Fibroblast of pulmonary artery (primary cell): ENCODE results near the gene KIF19.

Experiments used
- DNase-seq: peaks from one replicate; pipeline ENCODE4 v3.0.0-alpha.2; 2010; ENCODE audit warnings: low read depth
- H3K4me3 ChIP-seq: replicated peaks from 2 replicates; pipeline ENCODE4 v1.5.1; 2011; ENCODE audit warnings: low read depth, mild to moderate bottlenecking, control low read depth, low read length, moderate library complexity
- CTCF ChIP-seq: IDR thresholded peaks from 2 replicates; pipeline ENCODE4 v1.5.1; 2011; ENCODE audit warnings: mild to moderate bottlenecking, control low read depth, low read length, inconsistent platforms; ENCODE audit errors: missing control alignments

The KIF19 gene

GRCh38 chr17:74393346-74393942, 67.4 kb downstream of the KIF19 start:
- DNase-seq, result no peak
- H3K4me3 ChIP-seq, result no peak overlapping the region
- TF ChIP-seq CTCF, result no peak

- no peak overlapping the region for H3K4me3 ChIP-seq
- no peak for DNase-seq
- TF ChIP-seq CTCF, result no peak
Measured at GRCh38 chr17:74394275-74394950, 68.4 kb downstream of the KIF19 start.

GRCh38 chr17:74394977-74395376, 69.0 kb downstream of the KIF19 start:
- no peak for TF ChIP-seq CTCF
- DNase-seq, result no peak

GRCh38 chr17:74396567-74396966, 70.5 kb downstream of the KIF19 start:
- DNase-seq, result no peak
- H3K4me3 ChIP-seq, result no peak overlapping the region
- TF ChIP-seq CTCF, result no peak

More at GRCh38 chr17:74394977-74395376, 69.0 kb downstream of the KIF19 start:
- no peak overlapping the region for H3K4me3 ChIP-seq

- no peak for DNase-seq
- no peak overlapping the region for H3K4me3 ChIP-seq
- TF ChIP-seq CTCF, result no peak
Measured at GRCh38 chr17:74402048-74402447, 76.0 kb downstream of the KIF19 start.

- TF ChIP-seq CTCF, result no peak
- H3K4me3 ChIP-seq, result no peak overlapping the region
- DNase-seq, result no peak
Measured at GRCh38 chr17:74403512-74404137, 77.6 kb downstream of the KIF19 start.

- no peak for DNase-seq
Measured at GRCh38 chr17:74404218-74404617, 78.2 kb downstream of the KIF19 start.

More at GRCh38 chr17:74404218-74404617, 78.2 kb downstream of the KIF19 start:
- H3K4me3 ChIP-seq, result no peak overlapping the region
- TF ChIP-seq CTCF, result no peak
